HCT116 (cell line): ENCODE data around the gene SUGCT. TPM values are rescaled to one million over a fixed set of nuclear protein-coding genes. Genes with fewer than 3 reads are reported as not detected.
A peak's percentile ranks its signal among the peaks of the same experiment; 100 is the strongest.

Experiments
- ATAC-seq: fragments of 200-7000 bp; cut with Tn5 transposase; 2 replicates; pipeline ENCODE4 v1.9.1; 2020; ENCODE audit warnings: mild to moderate bottlenecking, moderate library complexity
- BruUV-seq: library from RNA; stranded (reverse); fragments of 400-500 nt; replicated peaks from 2 replicates; lab custom pipeline; 2021; lab: Mats Ljungman, UMichigan
- CTCF ChIA-PET: fragments of 300-600 bp; sonication (Branson Sonifier 250); formaldehyde crosslinking; loops from one replicate; lab custom pipeline; 2021; ENCODE audit warnings: antibody characterized with exemption; lab: Charles Lee
- POLR2A ChIA-PET: fragments of 300-600, 350-600 bp; sonication (Branson Sonifier 250); formaldehyde crosslinking; loops from one replicate; lab custom pipeline; 2021; ENCODE audit warnings: antibody characterized with exemption; lab: Charles Lee
- RAD21 ChIA-PET, 2 experiments: fragments of 300-600 bp; sonication (Branson Sonifier 250); formaldehyde crosslinking; loops; one replicate each; lab custom pipeline; 2023; ENCODE audit warnings: low total read pairs in 2 of 2; ENCODE audit not compliant: uncharacterized antibody in 2 of 2, unreplicated experiment in 2 of 2, low non-redundant PET in 1 of 2; lab: Charles Lee
- DNase-seq: peaks from one replicate; pipeline ENCODE4 v3.0.0-alpha.2; 2010; ENCODE audit warnings: low read depth, low spot score
- H2AFZ ChIP-seq: fragments of 200-600 bp; shearing (Covaris generic), sonication (generic); 2 replicates; pipeline ENCODE4 v1.6.1; 2017; ENCODE audit warnings: low read depth, mixed run types, mixed read lengths, antibody characterized with exemption, low read length; ENCODE audit not compliant: poor library complexity, severe bottlenecking
- H3K27ac ChIP-seq: 2 replicates; pipeline ENCODE4 v1.5.1; 2012; ENCODE audit warnings: low read depth, low read length
- H3K27me3 ChIP-seq: fragments of 200-600 bp; sonication (generic); 2 replicates; pipeline ENCODE4 v1.6.1; 2016; ENCODE audit warnings: mixed run types, low read length, mixed read lengths; ENCODE audit not compliant: insufficient read depth
- H3K36me3 ChIP-seq, 2 experiments: fragments of 200-500 bp in 1 of 2; fragments of 200-600 bp in 1 of 2; sonication (Bioruptor generic) in 1 of 2; sonication (generic) in 1 of 2; 2 replicates each; pipeline versions ENCODE4 v1.5.1 to v1.6.1; 2014 to 2016; ENCODE audit warnings: low read length in 2 of 2, inconsistent platforms in 1 of 2, mixed read lengths in 1 of 2, mixed run types in 1 of 2; ENCODE audit not compliant: insufficient read depth in 2 of 2, control insufficient read depth in 1 of 2
- H3K4me1 ChIP-seq, 2 experiments: fragments of 200-600 bp in 1 of 2; sonication (generic) in 1 of 2; 2 replicates each; pipeline versions ENCODE4 v1.5.1 to v1.6.1; 2012 to 2017; ENCODE audit warnings: low read length in 2 of 2, inconsistent platforms in 1 of 2, mild to moderate bottlenecking in 1 of 2, mixed read lengths in 1 of 2, mixed run types in 1 of 2, moderate library complexity in 1 of 2; ENCODE audit not compliant: insufficient read depth in 2 of 2, control insufficient read depth in 1 of 2
- H3K4me2 ChIP-seq: fragments of 200-600 bp; sonication (generic); 2 replicates; pipeline ENCODE4 v1.6.1; 2017; ENCODE audit warnings: mixed run types, low read length, mixed read lengths
- H3K4me3 ChIP-seq, 2 experiments: fragments of 200-600 bp in 1 of 2; sonication (generic) in 1 of 2; replicated peaks in 1 of 2; 2 replicates each; pipeline ENCODE4 v1.5.1; 2011 to 2016; ENCODE audit warnings: low read length in 2 of 2, control low read depth in 1 of 2, low read depth in 1 of 2, mild to moderate bottlenecking in 1 of 2, mixed read lengths in 1 of 2, mixed run types in 1 of 2
- H3K79me2 ChIP-seq: fragments of 200-600 bp; sonication (generic); 2 replicates; pipeline ENCODE4 v1.6.1; 2017; ENCODE audit warnings: mild to moderate bottlenecking, mixed run types, low read length, moderate library complexity, mixed read lengths; ENCODE audit not compliant: insufficient read depth
- H3K9ac ChIP-seq: fragments of 200-600 bp; sonication (generic); 2 replicates; pipeline ENCODE4 v1.6.1; 2016; ENCODE audit warnings: low read length, mixed read lengths
- H3K9me2 ChIP-seq: fragments of 200-600 bp; sonication (generic), shearing (Covaris generic); 2 replicates; pipeline ENCODE4 v1.6.1; 2017; ENCODE audit warnings: mixed run types, mild to moderate bottlenecking, moderate library complexity; ENCODE audit not compliant: insufficient read depth
- H3K9me3 ChIP-seq, 2 experiments: fragments of 200-500 bp in 1 of 2; fragments of 200-600 bp in 1 of 2; sonication (Bioruptor generic) in 1 of 2; sonication (generic) in 1 of 2; 2 replicates each; pipeline ENCODE4 v1.6.1; 2014 to 2017; ENCODE audit warnings: low read length in 2 of 2, mixed read lengths in 2 of 2, inconsistent platforms in 1 of 2, low read depth in 1 of 2, mild to moderate bottlenecking in 1 of 2, mixed run types in 1 of 2, moderate library complexity in 1 of 2; ENCODE audit not compliant: control insufficient read depth in 1 of 2, insufficient read depth in 1 of 2
- H4K20me1 ChIP-seq: fragments of 200-600 bp; sonication (generic), shearing (Covaris generic); 2 replicates; pipeline ENCODE4 v1.6.1; 2017; ENCODE audit warnings: mixed run types, mild to moderate bottlenecking, moderate library complexity; ENCODE audit not compliant: insufficient read depth
- ATF3 ChIP-seq: IDR thresholded peaks from 2 replicates; pipeline ENCODE4 v1.6.1; 2012
- CBX3 ChIP-seq: IDR thresholded peaks from 2 replicates; pipeline ENCODE4 v1.6.1; 2012; ENCODE audit warnings: low read depth
- CTCF ChIP-seq, 3 experiments: fragments of 200-600 bp in 1 of 3; sonication (generic) in 1 of 3; IDR thresholded peaks in 2 of 3; conservative IDR thresholded peaks in 1 of 3; 2 replicates each; pipeline ENCODE4 v1.5.1; 2012 to 2017; ENCODE audit warnings: low read depth in 2 of 3, low read length in 2 of 3, antibody characterized with exemption in 1 of 3, borderline replicate concordance in 1 of 3, control low read depth in 1 of 3, mild to moderate bottlenecking in 1 of 3, mixed read lengths in 1 of 3, mixed run types in 1 of 3, moderate library complexity in 1 of 3; ENCODE audit not compliant: insufficient read depth in 1 of 3
- ELF1 ChIP-seq: IDR thresholded peaks from 2 replicates; pipeline ENCODE4 v1.6.1; 2012; ENCODE audit warnings: low read depth, borderline replicate concordance
- EZH2phosphoT487 ChIP-seq: fragments of 200-600 bp; IDR thresholded peaks from 2 replicates; pipeline ENCODE4 v1.6.1; 2018; ENCODE audit warnings: antibody characterized with exemption, borderline replicate concordance
- JUND ChIP-seq: IDR thresholded peaks from 2 replicates; pipeline ENCODE4 v1.6.1; 2012
- MAX ChIP-seq: IDR thresholded peaks from 2 replicates; pipeline ENCODE4 v1.6.1; 2012
- POLR2A ChIP-seq: IDR thresholded peaks from 2 replicates; pipeline ENCODE4 v1.7.0; 2011; ENCODE audit warnings: borderline replicate concordance; ENCODE audit not compliant: insufficient read depth, insufficient read length; ENCODE audit errors: extremely low read depth
- RAD21 ChIP-seq: IDR thresholded peaks from 2 replicates; pipeline ENCODE4 v1.6.1; 2012; ENCODE audit warnings: low read depth, mild to moderate bottlenecking
- REST ChIP-seq: IDR thresholded peaks from 2 replicates; pipeline ENCODE4 v1.6.1; 2012; ENCODE audit warnings: low read depth
- SIN3A ChIP-seq: IDR thresholded peaks from 2 replicates; pipeline ENCODE4 v1.6.1; 2012; ENCODE audit warnings: low read depth
- SP1 ChIP-seq: IDR thresholded peaks from 2 replicates; pipeline ENCODE4 v1.6.1; 2012; ENCODE audit warnings: low read depth
- SRF ChIP-seq: IDR thresholded peaks from 2 replicates; pipeline ENCODE4 v1.6.1; 2012; ENCODE audit warnings: low read depth
- TCF7L2 ChIP-seq: IDR thresholded peaks from 2 replicates; pipeline ENCODE4 v1.7.0; 2011; ENCODE audit warnings: borderline replicate concordance, inconsistent platforms; ENCODE audit not compliant: insufficient read depth, insufficient read length; ENCODE audit errors: extremely low read depth
- intact Hi-C: fragments of 100-400 bp; cut with micrococcal nuclease; formaldehyde crosslinking; loops from 2 replicates; pipeline ENCODE4 v1.10.0; 2022
- total RNA-seq: library from RNA; stranded (reverse); gene quantifications from one replicate; pipeline ENCODE4 v1.2.1, GENCODE V29; 2021; ENCODE audit not compliant: unreplicated experiment

SUGCT gene
- total RNA-seq, 1 experiment from 2014 or later: 4.4 TPM

- ChIA-PET RAD21 (no interaction called here), CTCF (no interaction called here), POLR2A (no interaction called here)
- intact Hi-C loops: no loop called here
- peak; percentile 67 for ATAC-seq
- no peak overlapping the region for H3K4me2 ChIP-seq
- no peak overlapping the region for H3K4me3 ChIP-seq
- H3K9me3 ChIP-seq: no peaks in the 10 kb centered on the region
- no peaks in the 10 kb centered on the region for H3K9me2 ChIP-seq
- no peaks in the 10 kb centered on the region for H4K20me1 ChIP-seq
- H2AFZ ChIP-seq: no peak overlapping the region
- no peaks in the 10 kb centered on the region for H3K79me2 ChIP-seq
- TF ChIP-seq SRF: no peak
- TF ChIP-seq TCF7L2: peak; percentile 76
- peaks cover 36% of the 10 kb centered on the region for H3K27me3 ChIP-seq
- no peaks in the 10 kb centered on the region; a peak in 1 of 4 replicates for H3K4me1 ChIP-seq
- no peak for DNase-seq
- no TSS peak for BruUV-seq
- H3K27ac ChIP-seq: no peak overlapping the region
- H3K36me3 ChIP-seq: no peaks in the 10 kb centered on the region
- no peak overlapping the region for H3K9ac ChIP-seq
Observed at GRCh38 chr7:40641701-40642100, 506.9 kb downstream of the SUGCT start.

- Histone ChIP-seq H3K4me3 (no peak overlapping the region), H3K27ac (no peak overlapping the region), H4K20me1 (no peaks in the 10 kb centered on the region), H2AFZ (no peak overlapping the region), H3K9ac (no peak overlapping the region), H3K4me2 (no peak overlapping the region), H3K9me2 (no peaks in the 10 kb centered on the region), H3K27me3 (peaks cover 25% of the 10 kb centered on the region; the same call in 1 of the 2 replicates), H3K79me2 (no peaks in the 10 kb centered on the region), H3K4me1 (no peaks in the 10 kb centered on the region; a peak in 1 of 4 replicates), H3K36me3 (no peaks in the 10 kb centered on the region), H3K9me3 (no peaks in the 10 kb centered on the region)
- POLR2A ChIA-PET: no interaction called here
- DNase-seq (no peak), ATAC-seq (no peak)
- no TSS peak for BruUV-seq
- CTCF ChIA-PET: no interaction called here
- intact Hi-C loops: no loop called here
- TF ChIP-seq SP1: no peak
- no peak for TF ChIP-seq CBX3
- TF ChIP-seq EZH2phosphoT487: no peak
- TF ChIP-seq ATF3: no peak
- no peak for TF ChIP-seq MAX
- TF ChIP-seq SRF: no peak
- no peak for TF ChIP-seq JUND
- no peak for TF ChIP-seq POLR2A
- TF ChIP-seq ELF1: no peak
- TF ChIP-seq RAD21: no peak
- no peak for TF ChIP-seq REST
- no peak for TF ChIP-seq SIN3A
- no peak for TF ChIP-seq CTCF (IDR thresholded peaks at IDR 0.05 in 2 of 3, conservative IDR thresholded peaks at IDR 0.05 in 1 of 3; ENCODE audit: borderline replicate concordance in 1 of 3, insufficient read depth in 1 of 3, low read depth in 2 of 3, low read length in 2 of 3)
- RAD21 ChIA-PET: no interaction called here
Observed at GRCh38 chr7:40643664-40644063, 508.9 kb downstream of the SUGCT start.
